SKM-1 (cell line): ENCODE measurements around the gene FLII.
"Not testable (repeated sequence)": the region's sequence is repeated elsewhere in the genome, so short reads cannot be mapped to it uniquely, and the experiment has no call there.

ENCODE experiments used
- DNase-seq: peaks from one replicate; lab custom pipeline; 2025; ENCODE audit not compliant: unreplicated experiment; lab: John Stamatoyannopoulos, UW

FLII gene

DNA sequence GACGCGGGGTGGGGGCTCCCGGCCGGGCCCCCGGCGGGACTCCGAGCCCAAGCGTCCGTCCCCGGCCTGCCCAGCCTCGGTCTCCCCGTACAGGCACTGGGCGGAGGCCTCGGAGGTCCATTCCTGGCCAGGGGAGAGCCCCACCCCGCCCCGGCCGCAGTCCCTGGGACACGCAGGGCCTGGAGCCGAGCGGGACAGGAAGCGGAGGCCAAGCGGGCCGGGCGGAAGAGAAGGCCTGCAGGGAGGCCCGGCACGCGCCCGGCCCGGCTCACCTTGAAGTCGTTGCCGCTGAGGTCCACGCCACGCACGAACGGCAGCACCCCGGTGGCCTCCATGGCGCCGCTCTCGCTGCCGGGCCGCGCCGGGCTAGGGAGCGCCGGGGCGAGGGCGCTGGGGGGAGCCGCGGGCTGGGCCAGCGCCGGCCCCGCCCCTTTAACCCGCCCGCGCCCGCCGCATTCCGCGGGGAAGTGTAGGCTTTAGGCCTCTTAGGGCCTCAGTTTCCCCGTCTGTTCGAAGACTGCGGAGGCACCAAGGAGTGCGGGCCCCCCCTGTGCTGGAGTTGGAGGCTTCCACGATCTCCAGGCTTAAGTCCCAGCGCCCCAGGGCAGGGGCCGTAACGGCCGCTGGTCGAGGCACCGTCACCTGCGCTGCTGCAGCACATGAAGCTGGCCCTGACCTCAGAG is at the start of gene FLII:
FLII (minus strand) TSS at position 383 of the 683 bp plus-strand sequence; CDS start at position 335, 48 bp downstream.
- no peak for DNase-seq

DNA sequence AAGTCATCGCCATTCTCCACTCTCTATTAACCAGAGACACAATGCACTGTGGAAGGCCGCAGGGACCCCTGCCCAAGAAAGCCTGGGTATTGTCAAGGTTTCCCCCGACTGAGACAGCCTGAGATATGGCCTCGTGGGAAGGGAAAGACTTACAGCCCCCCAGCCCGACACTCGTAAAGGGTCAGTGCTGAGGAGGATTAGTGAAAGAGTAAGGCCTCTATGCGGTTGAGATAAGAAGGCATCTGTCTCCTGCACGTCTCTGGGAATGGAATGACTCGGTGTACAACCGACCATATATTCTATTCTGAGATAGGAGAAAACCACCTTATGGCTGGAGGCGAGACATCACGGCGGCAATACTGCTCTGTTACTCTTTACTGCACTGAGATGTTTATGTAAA is 44.7 kb upstream of the FLII start:
- DNase-seq = not testable (repeated sequence)

DNA sequence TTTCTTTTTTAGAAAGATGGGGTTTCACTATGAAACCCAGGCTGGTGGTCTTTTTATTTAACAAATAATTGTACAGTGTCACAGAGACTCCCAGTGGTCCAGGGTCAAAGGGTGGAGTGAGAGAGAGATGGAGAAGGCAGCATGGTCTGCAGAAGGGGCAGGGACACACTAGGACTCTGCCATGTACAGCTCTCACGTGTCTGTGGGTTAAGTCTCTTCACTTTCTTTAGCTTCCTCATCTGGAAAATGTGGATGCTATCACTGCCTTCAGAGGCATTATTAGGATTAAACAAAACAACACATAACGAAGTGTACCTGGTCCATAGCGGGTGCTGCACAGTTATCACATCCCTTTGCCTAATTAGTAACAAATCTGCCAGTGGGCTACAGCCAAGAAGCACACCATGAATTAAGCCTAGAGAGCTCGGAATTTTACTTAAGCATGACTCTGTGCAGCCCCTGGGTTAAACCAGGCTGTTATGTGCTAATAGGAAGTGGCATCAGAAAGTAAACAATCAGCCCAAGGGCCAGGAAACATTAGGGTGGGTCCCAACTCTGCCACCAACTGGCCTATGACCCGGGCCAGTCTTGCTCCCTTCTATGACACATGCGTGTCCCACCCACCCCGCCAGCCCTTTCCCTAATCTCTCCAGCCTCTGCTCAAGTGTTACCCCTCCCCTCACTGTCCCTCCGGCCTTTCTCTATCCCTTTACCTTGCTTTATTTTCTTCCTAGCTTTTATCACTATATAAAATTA is 42.4 kb upstream of the FLII start:
- DNase-seq = no peak

DNA sequence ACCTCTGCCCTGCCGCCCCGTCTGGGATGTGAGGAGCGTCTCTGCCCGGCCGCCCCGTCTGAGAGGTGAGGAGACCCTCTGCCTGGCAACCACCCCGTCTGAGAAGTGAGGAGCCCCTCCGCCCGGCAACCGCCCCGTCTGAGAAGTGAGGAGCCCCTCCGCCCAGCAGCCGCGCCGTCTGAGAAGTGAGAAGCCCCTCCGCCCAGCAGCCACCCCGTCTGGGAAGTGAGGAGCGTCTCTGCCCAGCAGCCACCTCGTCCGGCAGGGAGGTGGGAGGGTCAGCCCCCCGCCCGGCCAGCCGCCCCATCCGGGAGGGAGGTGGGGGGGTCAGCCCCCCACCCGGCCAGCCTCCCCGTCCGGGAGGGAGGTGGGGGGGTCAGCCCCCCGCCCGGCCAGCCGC is 39.5 kb upstream of the FLII start:
- not testable (repeated sequence) for DNase-seq

DNA sequence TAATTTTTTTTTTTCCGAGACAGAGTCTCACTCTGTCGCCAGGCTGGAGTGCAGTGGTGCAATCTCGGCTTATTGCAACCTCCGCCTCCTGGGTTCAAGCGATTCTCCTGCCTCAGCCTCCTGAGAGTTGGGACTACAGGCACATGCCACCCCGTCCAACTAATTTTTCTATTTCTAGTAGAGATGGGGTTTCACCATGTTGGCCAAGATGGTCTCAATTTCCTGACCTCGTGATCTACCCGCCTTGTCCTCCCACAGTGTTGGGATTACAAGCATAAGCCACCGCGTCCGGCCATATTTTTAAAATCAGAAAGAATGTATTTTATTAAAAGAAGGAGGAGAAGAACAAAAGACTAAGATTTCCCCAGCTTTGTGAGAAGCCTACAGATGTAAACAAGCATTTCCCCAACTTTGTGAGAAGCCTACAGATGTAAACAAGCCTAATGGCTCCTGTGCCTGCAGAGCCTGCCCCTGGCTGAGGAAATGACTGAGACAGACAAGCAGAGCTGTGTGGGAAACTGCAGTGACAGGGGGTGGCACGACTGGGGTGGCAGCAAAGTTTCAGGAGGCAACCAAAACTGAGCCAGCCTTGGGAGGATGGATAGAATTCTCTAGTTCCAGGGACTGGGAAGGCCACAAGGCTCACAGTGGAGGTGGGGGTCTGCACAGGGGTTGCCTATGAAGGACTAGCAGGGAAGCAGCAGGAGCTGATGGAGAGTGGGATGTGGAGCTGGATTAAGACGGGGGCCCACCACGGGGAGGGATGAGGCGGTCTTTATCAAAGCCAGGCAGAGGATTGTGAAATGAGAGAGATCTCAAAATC is 33.4 kb upstream of the FLII start:
- no peak for DNase-seq

DNA sequence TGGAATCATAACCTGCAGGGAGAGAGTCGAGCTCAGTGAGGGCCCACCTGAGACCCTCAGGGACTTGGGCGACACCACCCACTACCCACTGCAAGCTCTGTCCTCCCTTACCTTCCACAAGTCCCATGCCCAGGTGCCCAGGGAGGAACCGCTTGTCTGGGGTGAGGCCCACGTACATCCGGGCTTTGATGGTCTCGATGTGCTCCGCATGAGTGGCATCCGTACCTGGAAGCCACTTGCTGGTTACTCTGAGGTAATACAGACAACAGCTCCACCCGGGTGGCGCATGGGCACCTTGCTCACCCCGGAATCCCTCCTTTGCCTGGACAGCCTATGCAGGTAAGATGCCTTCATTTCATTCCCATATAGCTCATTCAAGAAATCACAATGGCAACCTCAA is 26.8 kb upstream of the FLII start:
- no peak for DNase-seq

DNA sequence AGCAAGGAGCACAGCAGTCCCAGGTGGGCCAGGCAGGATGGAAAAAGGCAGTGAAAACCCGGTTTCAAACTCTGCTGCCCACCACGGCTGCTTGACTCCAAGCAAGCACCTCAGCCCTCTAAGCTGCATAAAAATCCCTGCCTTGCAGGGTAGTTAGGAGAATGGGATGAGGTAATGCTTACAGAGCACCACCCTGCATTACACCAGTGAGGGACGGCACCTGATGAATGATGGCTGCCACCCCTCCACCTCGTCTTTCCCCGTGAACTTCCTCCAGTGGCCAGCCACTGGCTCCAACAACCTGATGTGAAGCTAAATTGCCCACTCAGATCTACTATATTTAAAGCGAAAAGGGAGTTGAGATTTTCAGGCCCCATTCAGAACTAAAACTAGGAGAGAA is 23.2 kb upstream of the FLII start:
- no peak for DNase-seq

DNA sequence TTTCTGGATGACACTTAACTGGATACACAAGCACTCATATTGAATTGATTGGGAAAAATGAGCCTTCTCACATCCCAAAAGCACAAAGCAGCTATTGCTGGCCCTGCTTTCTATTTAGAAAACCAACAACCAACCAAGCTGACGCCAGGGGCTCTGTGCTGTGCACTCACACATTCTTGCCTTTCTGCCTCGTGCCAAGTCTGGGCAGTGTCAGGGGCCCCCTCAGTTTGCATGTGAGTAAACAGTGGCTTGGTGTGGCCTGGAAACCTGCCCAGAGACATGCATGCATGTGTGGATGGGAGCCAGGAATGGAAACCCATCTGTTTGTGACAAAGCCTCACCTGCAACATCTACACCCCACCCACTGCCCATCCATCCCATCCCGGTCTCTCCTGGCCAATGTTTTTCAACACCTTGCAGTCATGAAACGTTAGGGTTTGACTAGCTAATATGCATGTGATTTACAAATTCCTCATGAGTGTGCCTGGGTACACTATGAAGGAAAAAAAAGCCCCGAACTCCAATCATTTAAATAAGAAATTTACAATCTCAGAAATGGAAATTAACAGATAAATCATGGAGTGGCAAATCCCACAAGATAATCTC is 22.3 kb upstream of the FLII start:
- no peak for DNase-seq

DNA sequence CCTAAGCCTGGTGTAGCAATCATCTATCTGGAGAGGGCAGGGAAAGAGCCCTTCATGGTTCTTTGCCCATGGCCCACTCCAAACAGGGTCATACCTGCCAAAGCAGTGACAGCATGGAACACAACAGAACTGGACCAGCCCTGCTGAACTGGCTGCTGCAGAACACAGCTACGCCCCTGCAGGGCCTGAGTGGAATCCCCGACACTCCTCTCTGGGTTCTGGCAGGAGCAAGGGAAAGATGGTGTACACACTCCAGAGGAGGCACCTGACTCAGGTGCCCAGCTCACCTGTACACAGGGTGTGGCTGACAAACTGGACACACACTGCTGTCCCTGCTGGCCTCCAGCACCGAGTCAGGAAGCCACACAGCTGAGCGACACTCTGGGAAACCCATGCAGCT is 21.7 kb upstream of the FLII start:
- no peak for DNase-seq

DNA sequence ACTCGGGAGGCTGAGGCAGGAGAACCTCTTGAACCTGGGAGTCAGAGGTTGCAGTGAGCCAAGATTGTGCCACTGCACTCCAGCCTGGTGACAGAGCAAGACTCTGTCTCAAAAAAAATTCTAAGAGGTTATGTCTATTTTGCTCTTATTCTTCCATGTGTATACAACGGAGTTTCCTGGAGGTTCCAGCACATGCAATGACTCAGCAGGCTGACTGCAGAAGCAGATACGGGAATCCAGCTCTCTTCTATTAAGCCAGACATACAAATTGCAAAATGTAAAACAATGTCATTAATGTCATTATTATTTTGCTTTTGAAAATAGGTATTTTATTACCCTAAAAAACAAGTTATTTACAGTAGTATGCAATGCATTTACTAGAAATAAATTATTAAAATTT is 20.3 kb upstream of the FLII start:
- no peak for DNase-seq

DNA sequence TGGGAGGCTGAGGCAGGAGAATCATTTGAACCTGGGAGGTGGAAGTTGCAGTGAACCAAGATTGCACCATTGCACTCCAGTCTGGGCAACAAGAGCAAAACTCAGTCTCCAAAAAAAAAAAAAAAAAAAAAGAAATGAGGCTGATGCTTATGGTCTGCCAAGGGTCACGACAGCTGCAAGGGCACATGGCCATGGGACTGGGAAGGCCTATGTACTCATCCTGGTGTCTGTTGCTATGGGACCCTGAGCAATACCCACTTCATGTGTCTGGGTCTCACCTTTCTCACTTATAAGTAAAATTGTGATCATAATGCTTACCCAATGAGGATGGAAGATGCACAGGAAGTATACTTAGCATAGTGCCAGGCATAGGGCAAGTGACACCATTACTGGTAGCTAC is 18.5 kb upstream of the FLII start:
- DNase-seq = no peak

DNA sequence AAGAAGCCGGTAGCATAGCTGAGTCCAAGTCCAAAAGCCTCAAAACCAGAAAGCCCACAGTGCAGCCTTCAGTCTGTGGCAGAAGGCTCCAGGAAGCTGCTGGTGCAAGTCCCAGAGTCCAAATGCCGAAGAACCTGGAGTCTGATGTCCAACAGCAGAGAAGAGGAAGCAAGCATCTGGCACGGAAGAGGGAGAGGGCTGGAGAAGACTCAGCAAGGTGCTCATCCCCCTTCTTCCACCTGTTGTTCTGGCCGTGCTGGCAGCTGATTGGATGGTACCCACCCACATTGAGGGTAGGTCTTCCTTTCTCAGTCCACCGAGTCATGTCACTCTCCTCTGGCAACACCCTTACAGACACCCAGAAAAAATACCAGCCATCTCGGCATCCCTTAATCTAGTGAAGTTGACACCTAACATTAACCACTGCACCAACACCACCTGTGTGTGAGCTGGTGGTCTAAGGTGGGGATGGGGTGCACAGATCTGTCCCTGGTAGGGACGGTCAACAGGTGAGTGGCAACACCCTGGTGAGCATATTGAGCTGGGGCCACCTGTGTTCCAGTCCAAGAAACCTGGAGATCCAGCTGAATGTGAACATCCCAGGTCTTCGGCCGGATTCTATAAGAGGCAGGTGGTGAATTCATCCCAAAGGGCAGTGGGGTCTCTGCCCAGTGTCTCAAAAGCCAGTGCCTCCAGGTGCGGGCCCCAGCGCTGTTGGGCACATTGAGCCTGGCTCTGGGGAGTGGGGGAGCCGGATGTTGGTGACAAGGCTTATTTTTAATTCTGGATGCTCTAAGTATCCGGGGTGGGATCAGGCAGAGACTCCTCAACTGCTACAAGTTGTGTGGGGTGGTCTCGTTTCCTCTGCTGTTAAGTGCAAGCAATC is 11.8 kb upstream of the FLII start:
- DNase-seq = no peak

DNA sequence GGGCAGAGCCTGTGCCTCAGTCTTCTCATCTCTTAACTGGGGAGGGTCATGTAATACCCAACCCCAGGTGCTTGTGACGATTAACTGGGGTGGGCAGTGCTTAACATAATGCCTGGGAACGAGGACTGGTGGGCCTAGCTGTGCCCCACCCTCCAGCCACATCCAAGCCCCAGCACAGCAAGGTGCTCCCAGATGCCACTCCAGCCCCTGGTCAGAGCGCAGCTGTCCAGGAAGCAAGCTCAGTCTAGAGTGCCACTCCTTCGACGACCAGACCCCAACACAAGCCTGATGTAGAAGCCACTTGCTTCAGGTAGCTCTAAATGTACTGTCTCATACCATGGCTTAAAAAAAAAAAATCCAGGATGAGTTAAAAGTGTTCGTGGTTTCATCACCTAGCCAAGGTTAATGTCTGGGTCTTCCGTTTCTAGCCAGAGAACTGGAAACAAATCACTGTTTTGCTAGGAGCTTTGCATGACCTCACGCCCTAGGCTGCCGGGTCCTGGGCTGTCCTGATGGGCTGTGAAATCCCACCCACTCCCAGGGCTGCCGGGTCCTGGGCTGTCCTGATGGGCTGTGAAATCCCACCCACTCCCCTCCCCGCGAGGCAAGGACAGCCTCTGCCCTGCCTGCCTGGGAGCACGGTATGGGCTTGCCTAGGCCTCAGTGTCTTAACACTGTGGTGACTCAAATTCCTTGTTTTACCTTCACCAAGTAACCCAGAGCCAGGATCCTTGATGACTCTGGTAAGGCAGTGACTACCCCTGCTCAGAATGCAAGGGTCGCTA is 9.6 kb upstream of the FLII start:
- DNase-seq = no peak

DNA sequence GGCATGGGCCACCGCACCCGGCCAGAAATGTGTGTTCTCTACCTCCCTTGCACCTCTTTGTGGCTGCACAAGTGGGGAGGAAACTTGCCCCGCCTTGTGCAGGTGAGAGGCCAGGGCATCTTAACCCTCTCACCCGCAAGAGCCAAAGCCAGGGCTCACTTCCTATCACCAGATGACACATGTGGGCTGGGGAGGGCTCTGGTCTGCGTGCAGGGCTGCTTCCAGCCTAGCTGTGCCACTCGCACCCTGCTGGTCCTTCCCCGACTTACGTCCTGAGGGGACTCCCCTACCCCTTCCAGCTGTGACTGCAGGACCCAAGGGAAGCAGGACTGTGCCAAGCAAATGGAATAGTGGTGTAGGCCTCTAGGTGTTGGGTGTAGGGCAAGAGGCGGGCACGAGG is 8.8 kb upstream of the FLII start:
- no peak for DNase-seq

DNA sequence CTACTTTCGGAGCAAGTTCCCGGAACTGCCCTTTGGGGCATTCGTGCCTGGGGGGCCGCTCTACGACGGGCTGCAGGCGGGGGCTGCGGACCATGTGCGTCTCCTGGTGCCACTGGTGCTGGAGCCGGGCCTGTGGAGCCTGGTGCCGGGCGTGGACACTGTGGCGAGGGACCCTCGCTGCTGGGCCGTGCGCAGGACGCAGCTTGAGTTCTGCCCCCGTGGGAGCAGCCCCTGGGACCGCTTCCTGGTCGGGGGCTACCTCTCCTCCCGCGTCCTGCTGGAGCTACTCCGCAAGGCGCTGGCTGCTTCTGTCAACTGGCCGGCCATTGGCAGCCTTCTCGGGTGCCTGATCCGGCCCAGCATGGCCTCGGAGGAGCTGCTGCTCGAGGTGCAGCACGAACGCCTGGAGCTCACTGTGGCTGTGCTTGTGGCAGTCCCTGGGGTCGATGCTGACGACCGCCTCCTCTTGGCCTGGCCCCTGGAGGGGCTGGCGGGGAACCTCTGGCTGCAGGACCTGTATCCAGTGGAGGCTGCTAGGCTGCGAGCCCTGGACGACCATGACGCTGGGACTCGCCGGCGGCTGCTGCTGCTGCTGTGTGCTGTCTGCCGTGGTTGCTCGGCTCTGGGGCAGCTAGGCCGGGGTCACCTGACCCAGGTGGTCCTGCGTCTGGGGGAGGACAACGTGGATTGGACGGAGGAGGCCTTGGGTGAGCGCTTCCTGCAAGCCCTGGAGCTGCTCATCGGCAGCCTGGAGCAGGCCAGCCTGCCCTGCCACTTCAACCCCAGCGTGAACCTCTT is 5.5 kb upstream of the FLII start:
- no peak for DNase-seq

DNA sequence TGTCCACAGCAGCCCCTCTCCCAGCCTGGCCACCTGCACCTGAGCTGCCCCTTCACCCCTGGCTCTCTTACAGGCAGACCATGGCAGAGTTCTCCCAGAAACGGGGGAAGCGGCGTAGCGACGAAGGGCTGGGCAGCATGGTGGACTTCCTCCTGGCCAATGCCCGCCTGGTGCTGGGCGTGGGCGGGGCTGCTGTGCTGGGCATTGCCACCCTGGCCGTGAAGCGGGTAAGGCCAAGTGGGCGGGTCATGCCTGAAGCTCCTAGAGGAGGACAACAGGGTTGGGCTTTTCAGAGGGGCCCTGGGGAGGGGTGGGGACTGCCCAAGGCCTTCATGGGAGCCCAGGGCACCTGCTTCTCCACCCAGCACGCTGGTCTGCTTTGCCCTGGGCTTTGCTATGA is 4.1 kb upstream of the FLII start:
- DNase-seq = no peak

DNA sequence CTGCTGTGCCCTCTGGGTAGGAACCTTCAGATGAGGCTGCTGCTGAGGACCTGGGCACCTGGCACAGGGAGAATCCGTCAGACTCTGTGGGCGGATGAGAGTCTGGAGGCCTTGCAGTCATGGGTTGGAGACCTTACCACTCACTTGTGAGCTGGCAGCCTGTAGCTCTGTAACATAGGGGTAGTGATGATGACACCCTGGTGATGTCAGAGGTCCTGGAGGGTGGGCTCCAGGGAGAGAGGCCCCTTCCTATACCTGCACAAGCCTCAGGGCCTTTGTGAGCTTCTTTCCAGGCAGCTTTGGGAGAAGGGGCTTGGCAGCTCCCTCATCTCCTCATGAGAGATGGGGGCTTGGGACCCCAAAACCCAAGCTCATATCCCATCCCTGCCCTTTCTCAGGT is 3.6 kb upstream of the FLII start:
- DNase-seq = no peak

DNA sequence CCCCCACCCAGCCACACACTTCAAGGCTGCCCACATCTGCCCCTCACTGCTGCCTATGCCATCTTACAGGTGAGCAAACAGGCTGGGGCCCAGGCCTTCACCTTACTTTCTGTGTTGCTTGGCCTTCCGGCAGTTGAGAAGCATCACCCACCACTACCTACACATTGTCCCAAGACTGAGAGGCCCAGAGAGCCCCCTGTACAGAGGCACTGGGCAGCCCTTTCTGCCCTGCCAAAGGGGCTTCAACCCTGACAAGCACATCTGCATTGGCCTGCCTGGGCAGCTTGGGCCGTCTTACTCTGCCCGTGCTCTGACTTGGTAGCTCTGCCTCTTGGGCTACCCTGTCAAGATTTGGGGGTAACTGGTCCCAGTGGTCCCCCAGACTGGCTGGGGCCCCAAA is 3.1 kb upstream of the FLII start:
- no peak for DNase-seq

DNA sequence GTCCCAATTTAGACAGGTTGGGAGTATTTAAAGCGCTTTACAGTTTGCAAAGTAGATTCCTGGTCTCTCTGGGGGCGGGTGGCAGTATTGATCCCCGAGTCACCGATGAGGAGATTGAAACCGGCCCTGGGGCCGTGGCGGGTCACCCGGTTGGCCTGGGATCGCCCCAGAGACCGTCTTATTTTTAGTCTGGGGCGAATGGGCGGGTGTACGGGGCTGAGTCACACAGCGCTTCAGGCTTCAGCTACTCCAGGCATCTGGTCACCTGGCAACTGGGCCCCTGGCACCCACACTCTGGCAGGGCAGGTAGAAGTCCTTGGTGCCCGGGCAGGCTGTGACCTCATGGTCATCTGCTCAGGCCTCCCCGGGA is 2.6 kb upstream of the FLII start:
- DNase-seq = peak; percentile 5
